Measurements from ENCODE around the gene FLT1. TPM values are rescaled to one million over a fixed set of nuclear protein-coding genes. Genes with fewer than 3 reads are reported as not detected.

The FLT1 gene
- total RNA-seq = 3.1 and 6.2 TPM in 2 replicates

GRCh38 chr13:28494778-28495537 lies at the start of gene FLT1:
Gene FLT1, minus strand, starts transcription at chr13:28495128. Its CDS starts 285 bp downstream, at chr13:28494843.

Other genes starting within 250 kb of the FLT1 start
- gene POMP, start 164.0 kb upstream of the FLT1 start, total RNA-seq = 90.0 and 137 TPM in 2 replicates
- 1.5 and 5.0 TPM in 2 replicates for gene SLC46A3, start 223.8 kb upstream of the FLT1 start, total RNA-seq

Measured in uterine smooth muscle cell (primary cell).